ENCODE measurements around the gene TXNDC2.
"Not testable (repeated sequence)": the region's sequence is repeated elsewhere in the genome, so short reads cannot be mapped to it uniquely, and the experiment has no call there.

TXNDC2 gene

GRCh38 chr18:9876867-9877654 lies 8.7 kb upstream of the TXNDC2 start:
- Mint-ChIP-seq H3K36me3 (ENCODE audit: insufficient read depth) (no peaks in the 10 kb centered on the region), H3K4me3 (no peak overlapping the region), H3K9me3 (no peaks in the 10 kb centered on the region), H3K27me3 (peaks cover 53% of the 10 kb centered on the region), H3K4me1 (no peaks in the 10 kb centered on the region), H3K27ac (ENCODE audit: low read depth) (no peak overlapping the region)
- no peak for DNase-seq (ENCODE audit: low spot score in 2 of 2)
- no peak for ATAC-seq (replicated peaks; ENCODE audit: extremely low read depth, poor library complexity, severe bottlenecking)

GRCh38 chr18:9877655-9878014 lies 8.1 kb upstream of the TXNDC2 start:
- no peak overlapping the region for H3K27ac Mint-ChIP-seq (ENCODE audit: low read depth)
- no peaks in the 10 kb centered on the region for H3K9me3 Mint-ChIP-seq
- no peaks in the 10 kb centered on the region for H3K36me3 Mint-ChIP-seq (ENCODE audit: insufficient read depth)
- peaks cover 47% of the 10 kb centered on the region for H3K27me3 Mint-ChIP-seq
- DNase-seq (ENCODE audit: low spot score in 2 of 2) = no peak
- ATAC-seq (replicated peaks; ENCODE audit: extremely low read depth, poor library complexity, severe bottlenecking) = no peak
- no peak overlapping the region for H3K4me3 Mint-ChIP-seq
- H3K4me1 Mint-ChIP-seq = no peaks in the 10 kb centered on the region

- H3K27ac Mint-ChIP-seq (ENCODE audit: low read depth) = no peak overlapping the region
- no peaks in the 10 kb centered on the region for H3K4me1 Mint-ChIP-seq
- H3K36me3 Mint-ChIP-seq (ENCODE audit: insufficient read depth) = no peaks in the 10 kb centered on the region
- ATAC-seq (replicated peaks; ENCODE audit: extremely low read depth, poor library complexity, severe bottlenecking) (no peak), DNase-seq (ENCODE audit: low spot score in 2 of 2) (no peak)
- H3K4me3 Mint-ChIP-seq = no peak overlapping the region
- H3K9me3 Mint-ChIP-seq = no peaks in the 10 kb centered on the region
- H3K27me3 Mint-ChIP-seq = peaks cover 42% of the 10 kb centered on the region
Observed at GRCh38 chr18:9878095-9878494, 7.7 kb upstream of the TXNDC2 start.

- no peak overlapping the region for H3K27ac Mint-ChIP-seq (ENCODE audit: low read depth)
- no peaks in the 10 kb centered on the region for H3K36me3 Mint-ChIP-seq (ENCODE audit: insufficient read depth)
- no peaks in the 10 kb centered on the region for H3K9me3 Mint-ChIP-seq
- H3K4me3 Mint-ChIP-seq = no peak overlapping the region
- no peak for DNase-seq (ENCODE audit: low spot score in 2 of 2)
- H3K27me3 Mint-ChIP-seq = peaks cover 35% of the 10 kb centered on the region
- H3K4me1 Mint-ChIP-seq = no peaks in the 10 kb centered on the region
- no peak for ATAC-seq (replicated peaks; ENCODE audit: extremely low read depth, poor library complexity, severe bottlenecking)
Observed at GRCh38 chr18:9878783-9879242, 7.0 kb upstream of the TXNDC2 start.

- no peak for ATAC-seq (replicated peaks; ENCODE audit: extremely low read depth, poor library complexity, severe bottlenecking)
- Mint-ChIP-seq H3K27ac (ENCODE audit: low read depth) (no peak overlapping the region), H3K9me3 (no peaks in the 10 kb centered on the region), H3K36me3 (ENCODE audit: insufficient read depth) (no peaks in the 10 kb centered on the region), H3K4me3 (no peak overlapping the region), H3K4me1 (no peaks in the 10 kb centered on the region), H3K27me3 (peaks cover 13% of the 10 kb centered on the region)
- no peak for DNase-seq (ENCODE audit: low spot score in 2 of 2)
Observed at GRCh38 chr18:9884090-9884489, 1.7 kb upstream of the TXNDC2 start.

GRCh38 chr18:9884532-9885140 lies 1.1 kb upstream of the TXNDC2 start:
- Mint-ChIP-seq H3K4me3 (no peak overlapping the region), H3K4me1 (no peaks in the 10 kb centered on the region), H3K27me3 (peaks cover 13% of the 10 kb centered on the region), H3K9me3 (no peaks in the 10 kb centered on the region), H3K27ac (ENCODE audit: low read depth) (no peak overlapping the region), H3K36me3 (ENCODE audit: insufficient read depth) (no peaks in the 10 kb centered on the region)
- ATAC-seq (replicated peaks; ENCODE audit: extremely low read depth, poor library complexity, severe bottlenecking) (no peak), DNase-seq (ENCODE audit: low spot score in 2 of 2) (no peak)

GRCh38 chr18:9886005-9886348 lies 204 bp downstream of the TXNDC2 start:
- no peak for DNase-seq (ENCODE audit: low spot score in 2 of 2)
- no peak for ATAC-seq (replicated peaks; ENCODE audit: extremely low read depth, poor library complexity, severe bottlenecking)
- Mint-ChIP-seq H3K4me3 (no peak overlapping the region), H3K9me3 (no peaks in the 10 kb centered on the region), H3K4me1 (no peaks in the 10 kb centered on the region), H3K36me3 (ENCODE audit: insufficient read depth) (no peaks in the 10 kb centered on the region), H3K27ac (ENCODE audit: low read depth) (no peak overlapping the region), H3K27me3 (peaks cover 13% of the 10 kb centered on the region)

- Mint-ChIP-seq H3K4me3 (no peak overlapping the region), H3K4me1 (no peaks in the 10 kb centered on the region), H3K9me3 (no peaks in the 10 kb centered on the region), H3K36me3 (ENCODE audit: insufficient read depth) (no peaks in the 10 kb centered on the region), H3K27ac (ENCODE audit: low read depth) (no peak overlapping the region), H3K27me3 (peaks cover 13% of the 10 kb centered on the region)
- DNase-seq (ENCODE audit: low spot score in 2 of 2) = no peak
- no peak for ATAC-seq (replicated peaks; ENCODE audit: extremely low read depth, poor library complexity, severe bottlenecking)
Observed at GRCh38 chr18:9887992-9888391, 2.2 kb downstream of the TXNDC2 start.

GRCh38 chr18:9890196-9890595 lies 4.4 kb downstream of the TXNDC2 start:
- ATAC-seq (replicated peaks; ENCODE audit: extremely low read depth, poor library complexity, severe bottlenecking) (no peak), DNase-seq (ENCODE audit: low spot score in 2 of 2) (no peak)
- Mint-ChIP-seq H3K27me3 (peaks cover 9% of the 10 kb centered on the region), H3K36me3 (ENCODE audit: insufficient read depth) (peaks cover 1% of the 10 kb centered on the region), H3K4me3 (no peak overlapping the region), H3K27ac (ENCODE audit: low read depth) (no peak overlapping the region), H3K4me1 (no peaks in the 10 kb centered on the region), H3K9me3 (no peaks in the 10 kb centered on the region)

- no peak overlapping the region for H3K27ac Mint-ChIP-seq (ENCODE audit: low read depth)
- no peaks in the 10 kb centered on the region for H3K9me3 Mint-ChIP-seq
- peaks cover 1% of the 10 kb centered on the region for H3K27me3 Mint-ChIP-seq
- DNase-seq (ENCODE audit: low spot score in 2 of 2) (no peak), ATAC-seq (replicated peaks; ENCODE audit: extremely low read depth, poor library complexity, severe bottlenecking) (no peak)
- no peak overlapping the region for H3K4me3 Mint-ChIP-seq
- H3K36me3 Mint-ChIP-seq (ENCODE audit: insufficient read depth) = peaks cover 1% of the 10 kb centered on the region
- no peaks in the 10 kb centered on the region for H3K4me1 Mint-ChIP-seq
Observed at GRCh38 chr18:9890957-9891356, 5.2 kb downstream of the TXNDC2 start.

- not testable (repeated sequence) for H3K27ac Mint-ChIP-seq (ENCODE audit: low read depth); H3K9me3 Mint-ChIP-seq; H3K27me3 Mint-ChIP-seq; ATAC-seq (replicated peaks; ENCODE audit: extremely low read depth, poor library complexity, severe bottlenecking); H3K4me1 Mint-ChIP-seq; H3K4me3 Mint-ChIP-seq; DNase-seq (ENCODE audit: low spot score in 2 of 2); H3K36me3 Mint-ChIP-seq (ENCODE audit: insufficient read depth)
Observed at GRCh38 chr18:9891515-9891914, 5.7 kb downstream of the TXNDC2 start.

GRCh38 chr18:9894454-9895068 lies 8.8 kb downstream of the TXNDC2 start:
- Mint-ChIP-seq H3K4me3 (no peak overlapping the region), H3K4me1 (no peaks in the 10 kb centered on the region), H3K36me3 (ENCODE audit: insufficient read depth) (peaks cover 1% of the 10 kb centered on the region), H3K9me3 (no peaks in the 10 kb centered on the region), H3K27me3 (peaks cover 13% of the 10 kb centered on the region), H3K27ac (ENCODE audit: low read depth) (no peak overlapping the region)
- ATAC-seq (replicated peaks; ENCODE audit: extremely low read depth, poor library complexity, severe bottlenecking) (no peak), DNase-seq (ENCODE audit: low spot score in 2 of 2) (no peak)

- Mint-ChIP-seq H3K36me3 (ENCODE audit: insufficient read depth) (peaks cover 1% of the 10 kb centered on the region), H3K27ac (ENCODE audit: low read depth) (no peak overlapping the region), H3K27me3 (peaks cover 13% of the 10 kb centered on the region), H3K4me3 (no peak overlapping the region), H3K9me3 (no peaks in the 10 kb centered on the region), H3K4me1 (no peaks in the 10 kb centered on the region)
- no peak for DNase-seq (ENCODE audit: low spot score in 2 of 2)
- no peak for ATAC-seq (replicated peaks; ENCODE audit: extremely low read depth, poor library complexity, severe bottlenecking)
Observed at GRCh38 chr18:9897129-9897528, 11.4 kb downstream of the TXNDC2 start.
